Esophagus muscularis mucosa (tissue), 4 donors: ENCODE measurements around the gene TBL3.

ENCODE experiments used
- CTCF ChIP-seq, 3 experiments: fragments of 200-600 bp in 2 of 3; fragments of 450-650 bp in 1 of 3; sonication (generic) in 2 of 3; IDR thresholded peaks; one replicate each; pipeline ENCODE4 v1.5.1; 2017 to 2019; ENCODE audit warnings: antibody characterized with exemption in 3 of 3, mild to moderate bottlenecking in 2 of 3, moderate library complexity in 1 of 3
- EP300 ChIP-seq: sonication (generic); formaldehyde crosslinking; IDR thresholded peaks from one replicate; pipeline ENCODE4 v1.6.1; 2017; ENCODE audit warnings: antibody characterized with exemption
- POLR2A ChIP-seq: fragments of 450-650 bp; IDR thresholded peaks from one replicate; pipeline ENCODE4 v1.6.1; 2017; ENCODE audit warnings: antibody characterized with exemption, moderate library complexity, mild to moderate bottlenecking, low read depth
- POLR2AphosphoS5 ChIP-seq, 2 donors: sonication (generic); formaldehyde crosslinking; IDR thresholded peaks; one replicate each; pipeline ENCODE4 v1.6.1; 2017; ENCODE audit warnings: antibody characterized with exemption in 2 of 2

DNA sequence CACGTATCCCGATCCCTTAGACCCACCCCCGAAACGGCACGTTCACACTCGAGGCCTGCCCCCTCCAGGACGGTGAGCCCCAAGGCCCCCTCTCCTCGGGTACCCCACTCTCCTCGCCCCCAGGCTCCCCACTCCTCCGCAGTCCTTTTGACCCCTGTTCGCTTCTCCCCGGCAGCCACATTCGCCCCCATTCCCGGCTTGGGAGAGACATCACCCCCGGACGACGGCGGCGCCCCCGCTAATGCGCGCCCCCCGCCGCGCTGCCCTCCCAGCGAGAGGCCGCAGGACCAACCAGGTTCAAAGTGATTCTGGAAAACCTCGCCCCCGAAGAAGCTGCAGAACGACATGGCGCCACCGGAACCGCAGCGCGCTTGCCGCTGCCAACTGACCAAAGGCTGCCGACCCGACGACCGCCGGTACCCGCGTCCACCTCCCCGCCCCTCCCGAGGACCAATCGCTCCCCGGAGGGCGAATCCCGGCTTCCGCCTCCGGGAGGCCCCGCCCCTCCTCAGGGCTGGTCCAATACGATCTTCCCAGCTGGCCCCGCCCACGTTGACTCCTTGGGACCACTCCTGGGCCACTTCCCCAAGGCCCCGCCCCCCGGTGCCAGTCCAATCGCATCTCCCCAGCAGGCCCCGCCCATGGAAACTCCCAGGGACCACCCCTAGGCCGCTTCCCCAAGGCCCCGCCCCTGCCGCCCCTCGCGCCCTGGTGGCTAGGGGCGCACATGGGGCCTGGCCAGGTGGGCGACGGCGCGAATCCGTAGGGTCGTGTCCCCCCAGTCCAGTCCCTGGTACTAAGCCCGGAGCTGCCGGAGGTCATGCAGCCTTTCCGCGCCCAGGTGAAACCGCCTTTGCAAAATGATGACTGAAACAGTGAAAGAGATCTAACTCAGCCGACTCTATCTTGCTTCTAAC lies 28.8 kb upstream of the TBL3 start, which contains the start of gene MSRB1:
- TF ChIP-seq POLR2A: peak; percentile 97
- TF ChIP-seq CTCF (IDR thresholded peaks at IDR 0.05): peak in 1 of 3 experiments; percentile 5
- TF ChIP-seq POLR2AphosphoS5 (IDR thresholded peaks at IDR 0.05): peak; percentile 98 to 99
- no peak for TF ChIP-seq EP300
